ENCODE data around the gene CAMTA1.

- TF ChIP-seq CTCF (IDR thresholded peaks at IDR 0.05; ENCODE audit: low read length) (no peak), EZH2 (optimal IDR thresholded peaks at IDR 0.05; ENCODE audit: low read depth, low read length) (no peak)
Observed at GRCh38 chr1:7743346-7743745, 958.1 kb downstream of the CAMTA1 start.
